ENCODE results near the gene SLC7A14. TPM values are rescaled to one million over a fixed set of nuclear protein-coding genes. Genes with fewer than 3 reads are reported as not detected.

Gene SLC7A14
- total RNA-seq, 1 donor from 2014 or later, result under 0.01 TPM

GRCh38 chr3:170555329-170555728, 30.5 kb downstream of the SLC7A14 start:
- Histone ChIP-seq H3K27me3 (ENCODE audit: control insufficient read depth, insufficient read depth, low read length) (no peaks in the 10 kb centered on the region), H3K4me3 (ENCODE audit: low read depth, low read length) (no peak overlapping the region), H3K36me3 (ENCODE audit: control insufficient read depth, insufficient read depth, low read length) (no peaks in the 10 kb centered on the region)
- DNase-seq (ENCODE audit: low read depth) (peak; percentile 53), FAIRE-seq (no peak)
- TF ChIP-seq, protein P1, sequence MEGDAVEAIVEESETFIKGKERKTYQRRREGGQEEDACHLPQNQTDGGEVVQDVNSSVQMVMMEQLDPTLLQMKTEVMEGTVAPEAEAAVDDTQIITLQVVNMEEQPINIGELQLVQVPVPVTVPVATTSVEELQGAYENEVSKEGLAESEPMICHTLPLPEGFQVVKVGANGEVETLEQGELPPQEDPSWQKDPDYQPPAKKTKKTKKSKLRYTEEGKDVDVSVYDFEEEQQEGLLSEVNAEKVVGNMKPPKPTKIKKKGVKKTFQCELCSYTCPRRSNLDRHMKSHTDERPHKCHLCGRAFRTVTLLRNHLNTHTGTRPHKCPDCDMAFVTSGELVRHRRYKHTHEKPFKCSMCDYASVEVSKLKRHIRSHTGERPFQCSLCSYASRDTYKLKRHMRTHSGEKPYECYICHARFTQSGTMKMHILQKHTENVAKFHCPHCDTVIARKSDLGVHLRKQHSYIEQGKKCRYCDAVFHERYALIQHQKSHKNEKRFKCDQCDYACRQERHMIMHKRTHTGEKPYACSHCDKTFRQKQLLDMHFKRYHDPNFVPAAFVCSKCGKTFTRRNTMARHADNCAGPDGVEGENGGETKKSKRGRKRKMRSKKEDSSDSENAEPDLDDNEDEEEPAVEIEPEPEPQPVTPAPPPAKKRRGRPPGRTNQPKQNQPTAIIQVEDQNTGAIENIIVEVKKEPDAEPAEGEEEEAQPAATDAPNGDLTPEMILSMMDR (IDR thresholded peaks at IDR 0.05; ENCODE audit: insufficient read depth, low read length, severe bottlenecking), result no peak

DNA sequence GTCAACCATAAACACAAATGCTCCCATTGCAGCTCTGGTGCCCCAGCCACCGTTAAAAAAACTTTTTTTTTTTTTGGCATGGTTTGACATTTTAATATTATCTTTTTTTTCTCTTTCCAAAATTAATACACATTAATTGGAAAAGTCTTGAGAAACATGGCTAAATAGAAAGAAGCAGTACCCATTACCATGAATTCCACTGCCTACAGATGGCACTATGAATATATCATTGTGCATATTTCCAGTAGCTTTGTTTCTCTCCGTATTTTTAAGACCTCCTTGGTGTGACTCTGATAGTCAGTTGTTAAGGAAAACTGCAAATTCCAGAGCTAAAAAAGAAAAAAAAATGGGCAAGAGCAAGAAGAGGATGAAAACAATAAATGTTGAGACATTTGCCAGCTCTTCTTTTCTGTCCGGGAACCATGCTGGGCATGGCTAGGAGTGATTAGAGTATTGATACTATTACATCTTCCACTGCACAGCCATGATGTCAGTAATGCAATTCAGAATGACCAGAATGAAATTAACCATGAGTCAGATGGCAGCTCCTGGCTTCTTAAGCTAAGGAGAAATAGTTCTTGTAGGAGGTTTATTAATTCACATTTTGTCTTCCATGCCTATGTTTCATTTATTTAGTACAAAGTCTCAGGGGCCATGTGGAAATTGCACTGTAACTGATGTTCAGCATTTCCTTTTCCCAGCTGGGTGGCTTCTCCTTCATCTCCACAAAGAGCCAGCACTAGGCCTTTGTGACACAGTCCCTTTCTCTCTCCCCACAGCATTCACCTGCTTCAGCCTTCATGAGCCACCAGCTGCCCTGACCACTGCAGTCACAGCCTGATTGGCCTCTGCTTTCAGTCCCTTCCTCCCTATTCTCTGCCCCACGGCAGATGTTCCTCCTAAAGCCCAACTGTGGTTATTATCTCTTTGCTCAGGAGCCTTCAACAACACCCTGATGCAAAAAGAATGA, 31.8 kb downstream of the SLC7A14 start:
- FAIRE-seq, result no peak
- TF ChIP-seq, protein P1 (IDR thresholded peaks at IDR 0.05; ENCODE audit: insufficient read depth, low read length, severe bottlenecking), result no peak

GRCh38 chr3:170551252-170551651, 34.6 kb downstream of the SLC7A14 start:
- Histone ChIP-seq H3K27me3 (ENCODE audit: control insufficient read depth, insufficient read depth, low read length) (no peaks in the 10 kb centered on the region), H3K36me3 (ENCODE audit: control insufficient read depth, insufficient read depth, low read length) (no peaks in the 10 kb centered on the region), H3K4me3 (ENCODE audit: low read depth, low read length) (no peak overlapping the region)
- FAIRE-seq (no peak), DNase-seq (ENCODE audit: low read depth) (no peak)
- TF ChIP-seq, protein P1 (IDR thresholded peaks at IDR 0.05; ENCODE audit: insufficient read depth, low read length, severe bottlenecking), result no peak

More for the DNA sequence above, 31.8 kb downstream of the SLC7A14 start:
- no peak for DNase-seq (ENCODE audit: low read depth)
- Histone ChIP-seq H3K27me3 (ENCODE audit: control insufficient read depth, insufficient read depth, low read length) (no peaks in the 10 kb centered on the region), H3K4me3 (ENCODE audit: low read depth, low read length) (no peak overlapping the region), H3K36me3 (ENCODE audit: control insufficient read depth, insufficient read depth, low read length) (no peaks in the 10 kb centered on the region)

DNA sequence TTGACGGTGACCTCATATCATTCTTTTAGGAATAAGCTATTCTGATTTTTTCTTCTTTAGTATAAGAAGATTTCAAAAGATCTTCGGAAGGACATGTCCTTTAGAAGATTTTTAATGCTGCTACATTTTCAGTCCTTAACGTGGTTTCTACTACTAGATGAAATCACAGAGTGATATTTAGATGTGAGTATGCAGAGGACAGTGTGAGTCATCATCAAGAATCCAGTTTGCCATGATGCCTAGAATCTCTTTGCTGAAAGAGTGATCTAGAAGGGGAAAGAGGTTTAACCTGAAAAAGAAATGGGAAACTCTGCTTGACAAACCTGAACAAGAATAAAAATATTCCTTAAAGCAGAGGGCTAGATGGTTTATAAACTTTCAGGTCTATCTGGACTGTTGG, 43.2 kb downstream of the SLC7A14 start:
- H3K27me3 ChIP-seq (ENCODE audit: control insufficient read depth, insufficient read depth, low read length), result no peaks in the 10 kb centered on the region
- no peak overlapping the region for H3K4me3 ChIP-seq (ENCODE audit: low read depth, low read length)
- TF ChIP-seq, protein P1 (IDR thresholded peaks at IDR 0.05; ENCODE audit: insufficient read depth, low read length, severe bottlenecking), result no peak
- no peaks in the 10 kb centered on the region for H3K36me3 ChIP-seq (ENCODE audit: control insufficient read depth, insufficient read depth, low read length)
- DNase-seq (ENCODE audit: low read depth) (peak; percentile 33), FAIRE-seq (no peak)

- Histone ChIP-seq H3K4me3 (ENCODE audit: low read depth, low read length) (no peak overlapping the region), H3K27me3 (ENCODE audit: control insufficient read depth, insufficient read depth, low read length) (no peaks in the 10 kb centered on the region), H3K36me3 (ENCODE audit: control insufficient read depth, insufficient read depth, low read length) (no peaks in the 10 kb centered on the region)
- DNase-seq (ENCODE audit: low read depth) (no peak), FAIRE-seq (no peak)
- TF ChIP-seq, protein P1 (IDR thresholded peaks at IDR 0.05; ENCODE audit: insufficient read depth, low read length, severe bottlenecking), result no peak
Observed at GRCh38 chr3:170539897-170540296, 46.0 kb downstream of the SLC7A14 start.
